Cardiac fibroblast (primary cell): Measurements from ENCODE around the gene RNF181.

Experiments used
- DNase-seq, 2 donors: peaks; one replicate each; pipeline versions ENCODE4 v3.0.0 to v3.0.0-alpha.2; 2010; ENCODE audit warnings: low read depth in 2 of 2
- H3K4me3 ChIP-seq, 2 donors: replicated peaks in 1 of 2; 1 replicate in 1 of 2; 2 replicates in 1 of 2; pipeline ENCODE4 v1.5.1; 2011; ENCODE audit warnings: low read depth in 2 of 2, low read length in 2 of 2, mild to moderate bottlenecking in 2 of 2, moderate library complexity in 1 of 2
- TF ChIP-seq, protein P1 (sequence below): IDR thresholded peaks from one replicate; pipeline ENCODE4 v1.5.1; 2011; ENCODE audit warnings: low read depth, mild to moderate bottlenecking, low read length, inconsistent platforms

Gene RNF181

DNA sequence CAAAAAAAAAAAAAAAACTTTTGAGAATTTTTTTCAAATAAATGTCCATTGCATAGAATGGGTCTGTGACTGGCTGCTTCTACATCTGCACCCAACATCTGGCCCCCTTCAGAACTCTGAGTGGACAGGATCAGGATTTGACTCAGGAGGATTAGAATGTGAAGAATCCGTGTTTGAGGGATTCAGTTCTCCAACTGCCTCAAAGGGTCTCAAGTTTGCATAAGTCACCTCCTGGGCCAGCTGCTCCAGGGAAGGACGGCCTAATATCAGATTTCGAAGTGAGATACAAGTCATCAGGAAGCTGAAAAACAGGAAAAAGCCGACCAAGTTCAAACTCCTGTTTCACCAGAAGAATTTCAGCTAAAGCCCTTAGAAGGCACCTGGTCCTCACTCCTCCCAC lies 45.7 kb upstream of the RNF181 start:
- H3K4me3 ChIP-seq: no peak overlapping the region
- TF ChIP-seq, protein P1, sequence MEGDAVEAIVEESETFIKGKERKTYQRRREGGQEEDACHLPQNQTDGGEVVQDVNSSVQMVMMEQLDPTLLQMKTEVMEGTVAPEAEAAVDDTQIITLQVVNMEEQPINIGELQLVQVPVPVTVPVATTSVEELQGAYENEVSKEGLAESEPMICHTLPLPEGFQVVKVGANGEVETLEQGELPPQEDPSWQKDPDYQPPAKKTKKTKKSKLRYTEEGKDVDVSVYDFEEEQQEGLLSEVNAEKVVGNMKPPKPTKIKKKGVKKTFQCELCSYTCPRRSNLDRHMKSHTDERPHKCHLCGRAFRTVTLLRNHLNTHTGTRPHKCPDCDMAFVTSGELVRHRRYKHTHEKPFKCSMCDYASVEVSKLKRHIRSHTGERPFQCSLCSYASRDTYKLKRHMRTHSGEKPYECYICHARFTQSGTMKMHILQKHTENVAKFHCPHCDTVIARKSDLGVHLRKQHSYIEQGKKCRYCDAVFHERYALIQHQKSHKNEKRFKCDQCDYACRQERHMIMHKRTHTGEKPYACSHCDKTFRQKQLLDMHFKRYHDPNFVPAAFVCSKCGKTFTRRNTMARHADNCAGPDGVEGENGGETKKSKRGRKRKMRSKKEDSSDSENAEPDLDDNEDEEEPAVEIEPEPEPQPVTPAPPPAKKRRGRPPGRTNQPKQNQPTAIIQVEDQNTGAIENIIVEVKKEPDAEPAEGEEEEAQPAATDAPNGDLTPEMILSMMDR: no peak
- peak; percentile 91 to 96 for DNase-seq

DNA sequence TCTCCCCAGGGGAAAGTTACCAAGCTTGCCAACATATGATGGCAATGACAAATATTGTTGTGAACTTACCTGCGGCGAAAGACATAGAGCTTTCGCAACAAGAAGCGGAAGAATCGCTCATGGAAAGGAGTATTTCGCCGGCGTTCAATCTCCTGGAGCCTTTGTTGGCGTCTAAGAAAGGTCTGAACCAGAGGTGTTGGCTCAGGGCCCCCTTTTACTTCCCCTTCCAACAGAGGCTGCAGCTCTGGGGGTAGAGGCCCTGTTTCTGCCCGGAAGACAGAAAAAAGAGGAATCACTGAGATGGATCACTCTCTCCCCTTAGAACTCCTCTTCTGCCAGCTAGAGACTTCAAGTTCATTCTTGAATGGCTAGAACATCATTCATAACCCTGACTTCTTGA lies 45.1 kb upstream of the RNF181 start:
- DNase-seq: no peak
- no peak overlapping the region for H3K4me3 ChIP-seq
- TF ChIP-seq, protein P1: no peak

DNA sequence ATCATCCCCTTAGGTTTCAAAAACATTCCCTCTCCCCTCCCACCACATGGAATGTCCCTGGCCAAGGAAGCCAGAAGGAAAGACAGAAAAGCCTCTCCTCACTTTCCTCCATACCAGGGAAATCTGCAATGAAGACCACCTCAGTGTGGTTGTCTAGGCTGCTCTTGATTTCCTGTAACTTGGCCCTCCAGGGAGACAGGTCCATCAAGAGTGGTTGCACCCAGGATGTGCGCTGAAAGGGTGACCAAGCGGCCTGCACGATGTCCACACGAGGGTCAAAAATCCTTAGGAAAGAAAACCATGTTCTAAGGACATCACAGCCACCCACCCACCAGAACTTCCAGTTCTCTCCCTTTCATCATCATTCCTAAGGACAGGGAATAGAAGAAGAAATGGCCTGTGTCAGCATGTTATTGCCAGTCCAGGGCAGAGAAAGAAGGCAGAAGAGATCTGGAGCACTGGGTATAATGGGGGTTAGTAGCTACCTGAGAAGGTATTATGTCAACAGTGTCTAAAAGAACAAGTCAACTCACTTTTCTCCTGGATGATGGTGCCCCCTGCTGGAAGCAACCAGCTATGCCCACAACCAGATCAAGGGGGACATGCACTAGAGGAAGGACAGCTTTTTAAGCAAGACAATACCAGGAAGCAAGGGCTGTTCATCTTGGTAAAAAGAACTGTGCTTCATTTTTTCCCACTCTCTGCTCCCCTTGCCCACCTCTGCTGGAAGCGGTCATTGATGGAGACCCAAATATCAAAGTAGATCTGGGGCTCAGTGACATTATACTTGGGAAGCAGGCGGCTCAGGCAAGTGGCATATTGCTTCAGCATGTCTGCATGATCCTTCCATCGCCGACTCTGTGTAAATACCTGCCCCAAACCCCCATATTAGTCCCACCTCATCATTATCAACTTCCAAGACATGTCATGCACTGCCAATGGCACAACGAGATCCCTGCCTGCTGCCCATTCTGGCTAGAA lies 43.6 kb upstream of the RNF181 start:
- DNase-seq: peak; percentile 84 to 86
- H3K4me3 ChIP-seq: no peak overlapping the region
- TF ChIP-seq, protein P1: peak; percentile 87

DNA sequence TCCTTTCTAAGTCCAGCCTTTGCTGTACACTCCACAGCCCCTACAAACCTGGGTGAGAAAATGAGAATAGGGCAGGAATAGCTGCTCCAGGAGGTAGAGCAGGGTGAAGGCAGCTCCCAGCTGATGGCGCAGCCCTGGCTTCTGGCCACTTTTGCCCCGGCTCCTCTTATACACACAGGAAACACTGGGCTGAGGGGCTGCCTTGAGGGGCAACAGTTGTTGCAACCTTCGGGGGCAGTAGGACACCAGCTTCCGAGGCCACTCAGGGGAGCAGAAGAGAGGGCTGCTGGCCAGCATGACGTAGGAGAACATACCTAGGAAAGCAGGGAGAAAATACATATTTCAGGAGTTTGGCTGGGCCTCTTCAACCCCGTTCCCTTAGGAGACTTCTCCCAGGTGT lies 42.4 kb upstream of the RNF181 start:
- TF ChIP-seq, protein P1: no peak
- H3K4me3 ChIP-seq: no peak overlapping the region
- DNase-seq: no peak

DNA sequence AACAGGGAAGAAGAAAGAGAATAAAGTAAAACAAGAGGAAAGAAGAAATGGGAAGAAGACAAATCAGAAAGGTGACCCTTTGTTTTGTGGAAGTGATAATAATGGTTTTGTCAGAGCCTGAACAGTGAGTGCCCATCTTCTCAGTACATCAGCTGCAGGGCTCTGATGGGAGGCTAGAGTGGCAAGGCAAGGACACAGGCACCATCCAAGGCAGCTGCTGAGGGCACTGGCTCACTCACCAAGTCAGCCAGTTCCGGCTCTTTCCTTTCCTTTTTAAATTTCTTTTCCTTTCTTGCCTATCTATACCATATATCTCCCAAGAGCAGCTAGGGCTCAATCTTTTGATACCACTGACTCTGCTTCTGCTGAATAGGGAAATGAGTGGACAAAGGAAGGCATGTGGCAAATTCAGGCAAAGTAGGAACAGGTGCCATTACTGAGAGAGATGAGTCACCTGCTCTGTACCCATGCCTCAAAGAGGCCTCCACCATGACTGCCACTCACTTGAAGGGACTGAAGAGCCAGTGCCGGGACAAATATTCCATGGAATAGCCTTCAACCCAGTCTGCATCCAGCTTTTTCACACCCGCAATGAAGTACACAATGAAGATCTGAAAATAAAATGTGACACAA lies 40.4 kb upstream of the RNF181 start:
- TF ChIP-seq, protein P1: no peak
- H3K4me3 ChIP-seq: no peak overlapping the region
- no peak for DNase-seq

DNA sequence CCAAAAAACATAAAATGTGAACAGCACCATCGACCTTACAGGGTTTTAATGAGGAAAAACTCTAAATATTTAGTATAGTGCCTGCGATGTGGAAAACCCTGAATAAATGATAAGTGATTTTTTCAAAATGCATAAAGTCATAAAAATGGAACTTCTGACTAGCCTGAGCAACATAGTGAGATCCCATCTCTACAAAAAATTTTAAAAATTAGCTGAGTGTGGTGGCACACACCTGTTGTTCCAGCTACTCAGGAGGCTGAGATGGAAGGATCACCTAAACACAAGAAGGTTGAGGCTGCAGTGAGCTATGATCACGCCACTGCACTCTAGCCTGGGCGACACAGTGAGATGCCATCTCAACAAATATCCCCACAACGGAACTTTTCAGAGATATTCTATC lies 38.4 kb upstream of the RNF181 start:
- DNase-seq: no peak
- H3K4me3 ChIP-seq: no peak overlapping the region
- TF ChIP-seq, protein P1: no peak
